ENCODE results near the gene MYLK. TPM values are rescaled to one million over a fixed set of nuclear protein-coding genes. Genes with fewer than 3 reads are reported as not detected.

Gene MYLK
- total and polyA plus RNA-seq, 2 donors (not counting 1 experiment from before 2014, with no cell fraction given) = 0.51 TPM; not detected in 1

- Histone ChIP-seq H3K4me1 (ENCODE audit: control insufficient read depth in 2 of 2, insufficient read depth in 2 of 2, low read length in 2 of 2) (no peaks in the 10 kb centered on the region), H4K20me1 (ENCODE audit: control insufficient read depth, insufficient read depth, low read length, poor library complexity, severe bottlenecking) (no peaks in the 10 kb centered on the region), H3K4me3 (ENCODE audit: control extremely low read depth in 1 of 5, extremely low read depth in 1 of 5, insufficient read depth in 1 of 5, low read depth in 2 of 5, low read length in 4 of 5) (no peak overlapping the region), H3K9ac (ENCODE audit: low read length) (no peak overlapping the region), H3K79me2 (ENCODE audit: control insufficient read depth, insufficient read depth, low read length) (no peaks in the 10 kb centered on the region), H3K27me3 (replicated peaks in 1 of 4; ENCODE audit: control extremely low read depth in 1 of 4, control insufficient read depth in 3 of 4, insufficient read depth in 4 of 4, low read length in 3 of 4) (no peaks in the 10 kb centered on the region), H2AFZ (ENCODE audit: insufficient read depth, low read depth, low read length, poor library complexity, severe bottlenecking) (no peak overlapping the region), H3K4me2 (replicated peaks; ENCODE audit: low read depth, low read length, poor library complexity, severe bottlenecking) (no peak overlapping the region), H3K27ac (ENCODE audit: low read length in 2 of 2) (no peak overlapping the region), H3K9me3 (ENCODE audit: control extremely low read depth in 1 of 3, control insufficient read depth in 2 of 3, insufficient read depth in 1 of 3, low read length in 2 of 3) (no peaks in the 10 kb centered on the region), H3K36me3 (replicated peaks in 1 of 2; ENCODE audit: control extremely low read depth in 1 of 2, control insufficient read depth in 1 of 2, extremely low read depth in 1 of 2, insufficient read depth in 2 of 2, low read length in 1 of 2) (no peaks in the 10 kb centered on the region)
- no peak for TF ChIP-seq CTCF (IDR thresholded peaks at IDR 0.05)
- no peak for TF ChIP-seq EZH2 (IDR thresholded peaks at IDR 0.05; ENCODE audit: borderline replicate concordance, insufficient read depth, low read depth, low read length, poor library complexity, severe bottlenecking)
- no peak for DNase-seq
- ATAC-seq (ENCODE audit: low read depth) = no peak
- no peak overlapping the region for H3K4me3 Mint-ChIP-seq
- 97% methylated on average over 5 of the region's 10 CpGs for WGBS (ENCODE audit: insufficient coverage)
- ChIA-PET POLR2A (no interaction called here), CTCF (no interaction called here)
- no peaks in the 10 kb centered on the region for H3K4me1 Mint-ChIP-seq
- H3K9me3 Mint-ChIP-seq (ENCODE audit: insufficient read depth) = no peaks in the 10 kb centered on the region
- H3K27me3 Mint-ChIP-seq = peaks cover 15% of the 10 kb centered on the region
- intact Hi-C loops (cut with micrococcal nuclease) = no loop called here
- H3K27ac Mint-ChIP-seq = no peak overlapping the region
Measured at GRCh38 chr3:123683505-123684154, 200.5 kb downstream of the MYLK start.

GRCh38 chr3:123682781-123683504 lies 201.2 kb downstream of the MYLK start:
- Histone ChIP-seq H4K20me1 (ENCODE audit: control insufficient read depth, insufficient read depth, low read length, poor library complexity, severe bottlenecking) (no peaks in the 10 kb centered on the region), H3K36me3 (replicated peaks in 1 of 2; ENCODE audit: control extremely low read depth in 1 of 2, control insufficient read depth in 1 of 2, extremely low read depth in 1 of 2, insufficient read depth in 2 of 2, low read length in 1 of 2) (no peaks in the 10 kb centered on the region), H3K4me3 (ENCODE audit: control extremely low read depth in 1 of 5, extremely low read depth in 1 of 5, insufficient read depth in 1 of 5, low read depth in 2 of 5, low read length in 4 of 5) (no peak overlapping the region), H3K4me1 (ENCODE audit: control insufficient read depth in 2 of 2, insufficient read depth in 2 of 2, low read length in 2 of 2) (no peaks in the 10 kb centered on the region), H3K9me3 (ENCODE audit: control extremely low read depth in 1 of 3, control insufficient read depth in 2 of 3, insufficient read depth in 1 of 3, low read length in 2 of 3) (no peaks in the 10 kb centered on the region), H3K27me3 (replicated peaks in 1 of 4; ENCODE audit: control extremely low read depth in 1 of 4, control insufficient read depth in 3 of 4, insufficient read depth in 4 of 4, low read length in 3 of 4) (no peaks in the 10 kb centered on the region), H3K27ac (ENCODE audit: low read length in 2 of 2) (no peak overlapping the region), H2AFZ (ENCODE audit: insufficient read depth, low read depth, low read length, poor library complexity, severe bottlenecking) (no peak overlapping the region), H3K9ac (ENCODE audit: low read length) (no peak overlapping the region), H3K79me2 (ENCODE audit: control insufficient read depth, insufficient read depth, low read length) (no peaks in the 10 kb centered on the region), H3K4me2 (replicated peaks; ENCODE audit: low read depth, low read length, poor library complexity, severe bottlenecking) (no peak overlapping the region)
- ChIA-PET POLR2A (no interaction called here), CTCF (no interaction called here)
- Mint-ChIP-seq H3K4me3 (no peak overlapping the region), H3K4me1 (no peaks in the 10 kb centered on the region), H3K27me3 (peaks cover 15% of the 10 kb centered on the region), H3K27ac (no peak overlapping the region), H3K9me3 (ENCODE audit: insufficient read depth) (no peaks in the 10 kb centered on the region)
- DNase-seq (no peak), ATAC-seq (ENCODE audit: low read depth) (no peak)
- TF ChIP-seq CTCF (IDR thresholded peaks at IDR 0.05) (no peak), EZH2 (IDR thresholded peaks at IDR 0.05; ENCODE audit: borderline replicate concordance, insufficient read depth, low read depth, low read length, poor library complexity, severe bottlenecking) (no peak)
- intact Hi-C loops (cut with micrococcal nuclease) = no loop called here
- 97% methylated on average over 8 of the region's 10 CpGs for WGBS (ENCODE audit: insufficient coverage)

All from B cell (primary cell).